ENCODE data around the gene PLCB2.

The PLCB2 gene

DNA sequence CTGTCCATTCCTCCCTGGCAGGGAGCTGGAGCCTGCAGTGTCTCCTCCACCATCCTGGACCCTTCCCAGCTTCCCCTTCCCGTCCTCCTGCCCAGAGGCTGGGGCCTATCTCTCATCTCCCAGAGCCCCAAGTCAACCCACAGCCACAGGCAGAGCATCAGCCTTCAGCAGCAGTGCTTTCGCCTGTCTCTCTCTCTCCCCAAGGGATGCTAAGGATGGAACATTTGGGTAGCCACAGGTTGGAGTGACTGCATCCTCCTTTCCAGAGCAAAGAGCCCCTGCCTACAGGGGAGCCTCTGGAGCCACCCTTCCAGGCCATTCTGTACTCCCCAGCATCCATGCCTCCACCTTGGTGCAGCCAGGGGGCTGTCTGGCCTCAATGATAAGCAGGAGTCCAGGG lies 4.2 kb downstream of the PLCB2 start:
- DNase-seq (ENCODE audit: low spot score) = no peak

- no peak for DNase-seq (ENCODE audit: low spot score)
These were observed 4.8 kb downstream of the PLCB2 start for GRCh38 chr15:40302981-40303380.

DNA sequence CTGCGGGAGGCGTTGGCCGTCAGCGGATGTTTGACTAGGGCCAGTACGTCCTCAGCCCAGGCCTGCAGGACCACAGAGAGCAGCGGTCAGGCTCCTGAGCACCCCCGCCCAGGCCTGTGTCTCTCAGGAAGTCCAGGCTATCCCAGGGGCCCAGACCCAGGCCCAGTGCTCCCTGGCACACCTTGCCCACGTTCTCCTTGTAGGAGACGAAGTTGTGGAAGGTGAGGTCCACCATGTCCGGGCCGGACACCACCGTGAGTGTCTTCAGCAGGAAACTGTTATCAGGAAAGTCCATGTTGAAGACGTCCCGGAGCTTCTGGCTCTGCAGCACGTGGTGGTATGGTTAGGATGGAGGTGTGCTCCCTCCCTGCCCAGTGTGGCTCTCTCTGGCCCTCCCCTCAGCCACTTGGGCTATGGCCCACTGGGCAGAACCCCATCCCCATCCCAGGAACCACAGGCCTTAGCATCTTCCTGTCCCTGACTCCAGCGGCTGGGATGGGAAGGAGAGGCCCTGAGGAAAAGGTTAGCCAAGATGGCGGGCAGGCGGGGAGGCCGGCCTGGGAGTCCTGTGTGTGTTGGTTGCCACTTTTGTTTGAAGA lies 5.3 kb downstream of the PLCB2 start:
- DNase-seq (ENCODE audit: low spot score) = no peak

DNA sequence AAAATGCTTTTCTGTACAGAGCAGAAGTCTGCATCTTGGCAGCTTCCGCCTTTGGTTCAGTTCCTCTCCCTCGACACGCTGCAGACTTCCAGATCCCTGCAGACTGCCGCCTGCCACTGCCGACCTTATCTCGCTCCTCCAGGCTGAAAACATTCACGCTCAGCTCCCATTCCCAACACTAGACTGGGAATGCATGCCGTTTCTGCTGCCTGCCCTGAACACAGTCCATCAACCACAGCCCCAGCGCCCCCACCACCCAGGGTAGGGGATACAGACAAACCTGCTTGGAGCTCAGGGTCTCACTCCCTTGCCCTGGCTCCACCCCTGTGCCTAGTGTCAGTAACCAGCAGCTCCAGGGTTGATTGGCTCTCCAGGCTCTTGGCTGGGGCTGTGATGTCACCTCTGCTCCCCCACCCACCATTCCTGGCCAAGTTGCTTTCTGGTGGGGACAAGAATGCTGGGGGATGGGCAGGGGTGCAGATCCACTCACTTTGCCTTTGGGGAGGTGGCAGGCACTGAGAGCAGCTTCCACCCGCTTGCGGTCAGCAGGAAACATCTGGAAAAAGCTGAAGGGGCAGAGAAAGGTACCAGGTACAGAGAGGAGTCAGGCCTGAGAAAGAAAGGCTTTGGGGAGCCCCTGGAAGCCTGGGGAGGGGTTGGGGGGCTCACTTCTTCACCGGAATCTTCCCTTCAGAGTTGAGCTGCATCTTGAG lies 6.1 kb downstream of the PLCB2 start:
- DNase-seq (ENCODE audit: low spot score) = peak; percentile 76

- DNase-seq (ENCODE audit: low spot score) = no peak
These were observed 7.0 kb downstream of the PLCB2 start for GRCh38 chr15:40300771-40301170.

DNA sequence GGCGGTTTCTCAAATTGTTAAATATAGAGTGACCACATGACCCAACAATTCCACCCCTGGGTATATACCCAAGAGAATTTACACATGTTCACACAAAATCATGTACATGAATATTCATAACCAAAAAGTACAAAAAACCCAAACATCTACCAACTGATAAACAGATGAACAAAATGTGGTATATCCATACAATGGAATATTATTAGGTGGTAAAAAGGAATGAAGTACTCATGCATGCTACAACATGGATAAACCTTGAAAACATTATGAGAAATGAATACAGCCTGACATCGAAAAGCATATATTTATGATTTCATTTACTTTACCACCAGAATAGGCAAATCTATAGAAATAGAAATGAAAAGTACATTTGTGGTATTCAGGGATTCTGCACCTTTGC lies 7.4 kb downstream of the PLCB2 start:
- no peak for DNase-seq (ENCODE audit: low spot score)

DNA sequence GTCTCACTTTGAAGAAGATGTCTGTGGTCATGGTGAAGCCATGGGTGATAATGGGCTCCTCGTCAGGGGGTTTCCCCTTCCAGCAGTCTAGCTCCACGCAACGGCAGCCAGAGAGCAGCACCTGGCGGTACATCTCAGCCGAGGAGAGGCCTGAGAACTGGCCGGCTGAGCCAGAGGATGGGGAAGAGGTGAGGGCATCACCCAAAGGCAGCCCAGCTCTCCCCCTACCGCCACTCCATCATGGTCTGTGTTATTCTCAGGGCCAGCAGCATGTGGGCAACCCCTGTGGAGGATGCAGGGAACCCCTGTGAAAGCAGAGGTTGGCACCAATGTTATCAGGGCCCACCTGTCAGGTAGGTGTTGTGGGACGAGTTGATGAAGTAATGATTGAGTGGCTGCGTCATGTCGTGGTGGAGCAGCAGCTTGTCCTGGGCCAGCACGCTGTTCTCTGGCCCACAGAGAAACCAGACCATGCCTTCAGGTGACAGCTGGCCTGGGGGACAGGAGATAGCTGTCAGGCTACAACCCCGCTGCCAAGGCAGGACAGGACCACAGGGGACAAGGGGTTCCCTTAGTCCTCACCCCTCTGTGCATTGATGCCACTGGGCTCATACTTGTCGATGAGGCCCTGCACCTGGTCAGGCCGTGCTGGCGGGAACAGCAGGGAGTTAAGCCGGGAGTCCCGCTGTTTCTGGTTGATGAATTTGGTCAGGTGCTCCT lies 9.4 kb downstream of the PLCB2 start:
- DNase-seq (ENCODE audit: low spot score) = no peak

DNA sequence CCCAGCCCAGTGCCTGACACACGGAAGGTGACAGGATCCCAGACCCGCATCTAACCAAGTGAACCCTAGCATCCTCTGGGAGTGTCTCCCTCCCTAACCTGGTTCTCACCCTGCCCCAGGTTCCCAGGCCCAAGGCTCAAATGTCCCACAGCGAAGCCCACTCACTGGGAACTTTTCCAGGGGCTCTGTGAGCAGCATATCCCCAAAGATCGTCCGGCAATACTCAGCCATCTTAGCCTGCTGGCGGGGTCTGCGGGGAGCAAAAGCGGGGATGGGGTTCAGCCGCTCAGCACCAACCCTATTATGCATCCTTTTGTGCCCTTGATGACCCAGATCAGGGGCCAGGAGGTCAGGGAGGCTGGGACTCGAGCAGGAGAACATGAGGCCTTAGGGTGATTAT lies 10.4 kb downstream of the PLCB2 start:
- no peak for DNase-seq (ENCODE audit: low spot score)

- no peak for DNase-seq (ENCODE audit: low spot score)
These were observed 11.0 kb downstream of the PLCB2 start for GRCh38 chr15:40296561-40297230.

- DNase-seq (ENCODE audit: low spot score) = no peak
These were observed 11.7 kb downstream of the PLCB2 start for GRCh38 chr15:40295877-40296560.

GRCh38 chr15:40295297-40295696 lies 12.4 kb downstream of the PLCB2 start:
- DNase-seq (ENCODE audit: low spot score) = no peak

- no peak for DNase-seq (ENCODE audit: low spot score)
These were observed 13.5 kb downstream of the PLCB2 start for GRCh38 chr15:40293905-40294895.

- DNase-seq (ENCODE audit: low spot score) = no peak
These were observed 14.7 kb downstream of the PLCB2 start for GRCh38 chr15:40293006-40293405.

GRCh38 chr15:40292246-40292645 lies 15.5 kb downstream of the PLCB2 start:
- no peak for DNase-seq (ENCODE audit: low spot score)

DNA sequence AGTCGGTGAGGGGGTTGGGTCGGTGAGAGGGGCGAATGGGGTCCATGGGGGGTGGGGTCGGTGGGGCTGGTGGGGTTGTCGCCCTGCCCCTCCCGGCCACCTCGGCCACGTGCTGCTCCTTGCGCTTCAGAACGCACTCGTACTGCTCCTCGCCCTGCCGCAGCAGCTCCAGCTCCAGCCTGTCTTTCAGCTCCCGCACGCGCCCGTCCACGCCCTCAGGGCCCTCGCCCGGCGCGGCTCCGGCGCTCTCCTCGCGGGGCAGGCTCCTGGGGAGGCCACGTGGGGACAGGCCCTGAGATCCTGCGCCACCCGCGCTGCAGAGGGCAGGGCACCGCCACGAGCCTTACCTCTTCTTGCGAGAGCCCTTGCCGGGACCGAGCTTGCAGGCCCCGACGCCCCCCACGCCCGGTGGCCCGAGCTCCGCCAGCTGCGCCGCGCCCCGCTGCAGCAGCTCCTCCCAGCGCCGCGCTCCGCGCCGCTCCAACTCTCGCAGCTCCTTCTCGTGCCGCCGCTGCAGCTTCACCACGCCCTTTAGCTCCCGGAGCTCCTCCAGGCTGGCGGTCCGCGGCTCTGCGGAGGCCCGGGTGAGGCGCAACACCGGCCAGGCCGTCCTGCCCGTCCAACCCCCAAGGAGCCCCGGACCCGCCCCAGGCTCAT lies 16.7 kb downstream of the PLCB2 start:
- peak; percentile 88 for DNase-seq (ENCODE audit: low spot score)

- DNase-seq (ENCODE audit: low spot score) = no peak
These were observed 17.2 kb downstream of the PLCB2 start for GRCh38 chr15:40290545-40290917.

GRCh38 chr15:40289140-40289775 lies 18.5 kb downstream of the PLCB2 start:
- DNase-seq (ENCODE audit: low spot score) = no peak

DNA sequence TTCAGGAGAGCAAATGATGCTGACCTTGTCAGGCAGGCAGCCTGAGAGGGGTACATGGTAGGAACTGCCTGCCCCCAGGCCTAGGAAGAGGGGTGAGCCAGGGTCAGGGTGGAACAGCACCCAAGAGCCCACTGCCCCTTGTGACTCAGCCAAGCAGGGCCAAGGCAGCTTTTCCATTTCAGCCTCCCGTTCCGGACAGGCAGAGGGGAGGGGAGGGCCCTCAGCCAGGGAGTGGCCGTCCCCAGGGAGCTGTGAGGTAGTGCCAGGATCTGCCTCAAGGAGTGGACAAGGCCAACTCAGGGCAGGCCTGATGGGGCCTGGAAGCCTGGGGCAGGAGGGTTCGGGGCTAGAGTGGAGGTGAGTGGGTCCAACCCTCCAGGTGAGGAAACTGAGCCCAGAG lies 19.8 kb downstream of the PLCB2 start:
- DNase-seq (ENCODE audit: low spot score) = no peak

DNA sequence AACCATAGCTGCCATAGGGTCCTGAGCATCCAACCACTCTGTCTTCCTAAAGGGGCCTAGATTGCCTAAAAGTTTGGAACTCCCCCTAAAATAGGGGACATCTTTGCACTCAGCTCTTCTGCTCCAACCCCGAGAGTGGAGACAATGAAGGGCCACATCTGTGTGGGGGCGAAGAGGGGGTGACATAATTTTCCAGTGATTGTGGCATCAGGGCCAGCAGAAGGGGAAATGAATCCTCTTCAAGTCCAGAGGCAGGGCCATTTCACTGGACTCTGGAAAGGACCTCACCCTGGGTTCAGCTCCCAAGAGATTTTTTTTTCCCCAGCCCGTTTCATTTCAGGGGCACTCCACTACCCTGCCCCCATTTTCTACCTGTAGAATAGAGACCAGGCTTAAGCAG lies 20.2 kb downstream of the PLCB2 start:
- no peak for DNase-seq (ENCODE audit: low spot score)

GRCh38 chr15:40286794-40287193 lies 20.9 kb downstream of the PLCB2 start:
- no peak for DNase-seq (ENCODE audit: low spot score)

Data from iPS-NIHi11 (cell line).